ENCODE results near the gene TCEANC. TPM values are rescaled to one million over a fixed set of nuclear protein-coding genes. Genes with fewer than 3 reads are reported as not detected.
"Not testable (repeated sequence)": the region's sequence is repeated elsewhere in the genome, so short reads cannot be mapped to it uniquely, and the experiment has no call there.

Gene TCEANC
- polyA plus RNA-seq, 1 donor = 4.3 TPM

GRCh38 chrX:13658602-13659001 lies 5.7 kb downstream of the TCEANC start:
- no peak for DNase-seq (ENCODE audit: low read depth)

DNA sequence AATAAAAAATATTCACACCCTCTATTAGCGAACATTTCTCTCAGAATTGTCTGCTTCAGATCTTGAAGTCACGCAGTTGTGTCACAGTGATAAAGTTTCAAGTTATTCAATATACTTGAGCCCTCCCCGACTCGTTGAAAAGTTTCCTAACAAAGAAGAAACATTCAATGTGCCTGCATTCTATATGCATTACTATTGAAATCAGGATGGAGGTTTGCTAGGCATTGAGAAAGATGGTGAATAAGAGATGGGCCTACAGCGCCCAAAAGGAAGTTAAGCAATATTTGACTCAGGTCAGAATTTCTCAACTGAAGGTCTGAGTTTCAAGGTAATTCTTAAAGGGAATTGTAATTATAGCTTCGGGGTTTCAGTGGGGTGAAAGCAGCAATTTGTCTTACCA lies 6.1 kb downstream of the TCEANC start:
- DNase-seq (ENCODE audit: low read depth) = no peak

GRCh38 chrX:13661735-13662288 lies 8.9 kb downstream of the TCEANC start:
- no peak for DNase-seq (ENCODE audit: low read depth)

GRCh38 chrX:13662355-13662791 lies 9.4 kb downstream of the TCEANC start:
- no peak for DNase-seq (ENCODE audit: low read depth)

- no peak for DNase-seq (ENCODE audit: low read depth)
These were observed 11.1 kb downstream of the TCEANC start for GRCh38 chrX:13664020-13664419.

DNA sequence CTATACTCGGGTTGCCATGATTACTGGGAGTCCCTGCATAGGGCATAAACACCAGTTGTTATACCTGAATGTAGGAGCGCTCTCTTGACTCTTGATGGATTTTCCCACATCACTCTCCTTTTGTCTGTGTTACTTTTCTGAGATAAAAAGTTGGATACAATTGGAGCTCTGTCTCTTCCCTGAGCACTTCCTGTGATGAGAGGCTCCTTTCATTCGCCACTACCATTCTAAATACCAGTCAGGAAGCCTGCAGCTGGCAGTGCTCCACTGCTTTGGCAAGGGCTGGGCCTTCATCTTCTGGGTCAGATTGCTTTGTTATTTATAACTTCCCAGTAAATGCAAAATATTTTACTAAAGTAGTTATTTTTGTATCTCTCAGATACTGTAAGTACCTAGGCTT lies 13.9 kb downstream of the TCEANC start:
- DNase-seq (ENCODE audit: low read depth) = no peak

DNA sequence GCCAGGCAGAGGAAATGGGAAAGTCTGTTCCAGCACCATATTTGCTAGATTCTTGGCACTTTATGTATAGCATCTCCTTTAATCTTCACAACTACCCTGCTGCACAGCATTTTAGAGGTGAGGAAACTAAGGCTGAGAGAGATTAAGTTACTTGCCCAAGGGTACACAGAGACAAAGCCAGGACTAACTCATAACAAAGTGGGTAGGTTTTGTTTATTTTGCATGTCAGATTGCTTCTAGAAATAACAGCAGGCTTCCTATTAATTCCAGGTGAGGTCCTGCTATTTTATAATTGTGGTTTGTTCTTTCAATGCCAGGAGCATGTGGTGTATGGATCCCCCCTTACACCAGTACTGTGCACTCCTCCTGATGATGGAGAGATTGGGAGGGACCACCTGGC lies 15.0 kb downstream of the TCEANC start:
- DNase-seq (ENCODE audit: low read depth) = no peak

DNA sequence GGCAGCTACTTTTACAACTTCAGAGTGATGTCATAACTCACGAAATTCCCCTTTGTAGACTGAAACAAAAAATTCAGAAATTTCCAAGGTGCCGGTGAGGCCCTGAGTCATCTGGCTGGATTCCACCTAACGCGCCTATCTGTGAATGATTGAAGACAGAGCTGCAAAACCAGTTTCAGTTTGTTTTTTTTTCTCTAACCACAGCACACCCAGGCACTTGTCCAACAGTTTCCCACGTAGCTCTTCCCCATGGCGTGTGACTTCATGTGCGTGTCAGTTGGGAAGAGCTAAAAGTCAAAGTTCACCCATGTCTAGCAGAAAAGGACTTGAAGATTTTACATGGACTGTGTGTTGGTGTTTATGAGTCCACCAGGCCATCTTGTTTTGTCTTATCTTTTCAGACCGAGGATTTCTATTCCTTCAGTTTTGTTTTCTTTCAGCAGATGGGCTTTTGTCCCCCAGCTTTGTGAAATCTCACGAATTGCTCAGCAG lies 16.4 kb downstream of the TCEANC start:
- DNase-seq (ENCODE audit: low read depth) = no peak

- not testable (repeated sequence) for DNase-seq (ENCODE audit: low read depth)
These were observed 16.8 kb downstream of the TCEANC start for GRCh38 chrX:13669755-13670154.

DNA sequence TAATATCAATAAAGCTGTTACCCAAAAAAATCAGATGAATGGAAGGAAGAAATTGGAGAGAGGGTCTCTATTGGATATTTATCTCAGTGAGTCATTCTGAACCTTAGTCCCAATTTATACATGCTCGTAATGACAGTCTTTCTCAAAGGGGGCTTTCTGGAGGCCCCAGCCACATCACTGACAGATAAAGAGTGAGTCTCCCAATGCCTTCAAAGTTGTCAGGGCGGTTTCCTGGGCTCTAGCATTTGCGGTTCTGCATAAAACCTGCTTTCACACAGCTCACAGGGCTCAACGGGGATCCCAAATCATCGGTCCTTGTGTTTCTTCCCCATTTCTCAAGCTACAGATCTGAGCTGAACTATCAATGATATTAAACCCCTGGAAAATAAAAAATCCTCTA lies 17.3 kb downstream of the TCEANC start:
- DNase-seq (ENCODE audit: low read depth) = no peak

- no peak for DNase-seq (ENCODE audit: low read depth)
These were observed 20.1 kb downstream of the TCEANC start for GRCh38 chrX:13673016-13673415.

- DNase-seq (ENCODE audit: low read depth) = no peak
These were observed 23.9 kb downstream of the TCEANC start for GRCh38 chrX:13676885-13677284.

- not testable (repeated sequence) for DNase-seq (ENCODE audit: low read depth)
These were observed 26.8 kb downstream of the TCEANC start for GRCh38 chrX:13679700-13680099.

GRCh38 chrX:13681595-13681994 lies 28.7 kb downstream of the TCEANC start:
- no peak for DNase-seq (ENCODE audit: low read depth)

DNA sequence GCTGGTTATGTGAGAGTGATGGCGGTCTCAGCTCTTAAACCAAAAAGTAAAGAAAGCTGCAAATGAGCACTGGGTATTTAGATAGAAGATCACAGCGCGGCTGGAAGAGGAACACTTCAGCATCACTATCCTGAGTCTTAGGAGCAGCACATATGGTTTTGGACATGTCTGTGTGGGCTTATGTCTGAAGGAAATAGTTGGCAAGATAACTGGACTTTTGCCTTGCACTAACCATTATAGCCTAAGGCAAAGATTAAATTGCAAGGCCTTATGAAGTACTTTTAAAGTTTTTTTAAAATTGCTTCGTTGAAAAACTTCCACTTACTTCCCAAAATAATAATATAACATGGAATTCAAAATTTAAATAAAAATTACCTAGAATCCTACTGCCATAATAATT lies 31.4 kb downstream of the TCEANC start:
- DNase-seq (ENCODE audit: low read depth) = no peak

DNA sequence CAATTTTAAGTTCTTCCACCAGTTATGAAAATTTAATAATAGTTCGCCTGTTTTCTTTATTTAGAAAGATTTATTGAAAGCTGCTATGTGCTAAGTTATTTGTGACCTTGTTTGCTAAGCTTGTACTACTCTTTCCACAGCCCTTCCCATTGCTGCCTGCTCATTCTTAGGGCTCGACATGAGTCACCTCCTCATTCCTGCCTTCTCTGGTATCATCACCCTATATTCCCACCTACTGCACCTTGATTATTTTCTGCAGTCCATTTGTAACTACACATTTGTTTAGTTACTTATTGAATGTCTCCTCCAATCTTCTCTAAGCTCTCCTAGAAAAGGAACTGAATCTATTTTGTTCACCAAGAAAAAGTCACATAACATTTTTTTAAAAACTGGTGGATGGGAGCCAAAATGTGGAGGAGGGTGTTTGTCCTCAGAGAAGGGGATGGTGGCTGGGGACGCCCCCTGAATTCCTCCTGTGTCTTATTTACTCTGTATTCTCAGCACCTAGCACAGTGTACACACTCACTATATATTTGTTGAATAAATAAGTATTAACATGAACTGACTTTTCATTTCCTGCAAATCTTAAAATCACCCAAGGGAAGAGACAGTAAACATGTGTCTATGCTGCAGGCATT lies 32.3 kb downstream of the TCEANC start:
- no peak for DNase-seq (ENCODE audit: low read depth)

DNA sequence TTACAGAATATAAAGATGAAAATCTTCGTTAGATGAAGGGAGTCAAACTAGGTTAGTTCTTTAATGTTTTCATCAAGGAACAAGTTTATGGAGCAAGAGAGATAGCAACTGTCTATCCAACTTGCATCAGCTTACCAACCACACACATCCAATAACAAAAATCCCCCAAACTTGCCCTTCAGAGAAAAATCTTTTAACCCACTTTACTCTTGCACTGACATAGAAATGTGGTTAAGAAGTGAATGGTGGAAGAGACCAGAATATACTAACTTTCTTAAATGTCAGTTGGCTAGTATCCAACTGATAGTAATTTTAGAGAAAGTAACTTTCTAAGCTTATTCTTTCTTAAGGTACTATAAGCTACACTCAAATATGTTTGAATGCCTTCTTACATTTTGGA lies 34.3 kb downstream of the TCEANC start:
- no peak for DNase-seq (ENCODE audit: low read depth)

GRCh38 chrX:13688384-13688957 lies 35.5 kb downstream of the TCEANC start:
- no peak for DNase-seq (ENCODE audit: low read depth)

DNA sequence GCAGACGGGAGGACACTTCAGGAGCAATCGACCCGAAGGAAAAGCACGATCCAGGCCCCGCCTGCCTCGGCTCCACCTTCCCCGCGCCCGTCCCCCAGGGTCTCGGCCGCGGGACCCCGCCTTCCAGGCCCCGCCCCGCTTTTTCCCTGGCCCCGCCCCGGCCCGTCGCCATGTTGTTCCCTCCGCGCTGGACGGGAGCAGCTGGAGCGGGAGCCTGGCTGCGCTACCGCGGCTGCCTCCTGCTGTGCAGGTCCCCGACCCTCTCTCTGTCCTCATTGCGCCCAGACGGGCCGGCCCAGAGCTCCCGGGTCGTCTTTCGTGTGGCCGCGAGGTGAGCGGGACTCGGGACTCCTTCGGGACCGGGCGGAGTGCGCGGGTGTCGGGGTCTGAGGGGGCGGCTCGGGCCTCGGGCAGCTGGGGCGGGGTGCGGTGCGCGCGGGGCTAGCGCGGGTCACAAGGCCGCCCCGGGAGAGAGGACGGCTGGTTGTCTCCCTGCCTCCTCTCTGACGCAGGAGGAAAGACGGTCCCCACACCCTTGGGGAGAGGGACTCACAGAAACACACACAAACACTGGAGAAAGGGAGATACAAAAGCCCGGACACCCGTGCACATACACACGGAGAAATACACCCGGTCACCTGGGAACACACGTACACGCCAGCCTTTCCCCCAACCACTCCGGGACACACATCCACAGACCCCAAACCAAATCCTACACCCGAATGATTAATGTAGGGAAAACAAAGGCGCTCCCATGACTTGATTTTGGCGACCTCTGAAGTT lies 36.2 kb downstream of the TCEANC start, which contains the start of gene RAB9A:
RAB9A (plus strand) TSS at position 171 of the 783 bp plus-strand sequence. CDS start 19,619 bp downstream, outside the sequence.
- no peak for DNase-seq (ENCODE audit: low read depth)

DNA sequence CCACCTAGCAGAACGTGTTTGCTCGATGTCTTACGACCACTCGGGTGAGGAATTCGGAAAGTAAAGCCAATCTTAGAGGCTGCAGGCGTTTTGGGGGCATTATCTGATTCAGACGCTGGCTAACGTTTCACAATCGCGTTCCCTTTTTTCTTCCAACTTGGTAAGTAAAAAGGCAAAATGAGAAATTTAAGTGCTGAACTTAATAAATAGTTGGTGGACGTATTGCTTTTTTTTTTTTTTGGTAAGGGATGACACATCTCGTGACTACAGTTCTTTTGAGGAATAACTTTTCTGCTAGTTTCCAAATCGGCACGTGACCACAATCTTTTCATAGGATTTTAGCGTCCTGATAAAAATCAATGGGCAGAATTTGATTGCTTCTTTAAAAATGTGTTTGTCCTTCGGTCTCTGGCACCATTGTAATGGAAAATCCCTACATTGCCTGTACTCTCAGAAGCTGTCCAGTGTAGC lies 36.8 kb downstream of the TCEANC start:
- DNase-seq (ENCODE audit: low read depth) = no peak

- no peak for DNase-seq (ENCODE audit: low read depth)
These were observed 37.9 kb downstream of the TCEANC start for GRCh38 chrX:13690836-13691235.

- no peak for DNase-seq (ENCODE audit: low read depth)
These were observed 39.0 kb downstream of the TCEANC start for GRCh38 chrX:13691841-13692371.
